ENCODE measurements around the gene NCAM1.

DNA sequence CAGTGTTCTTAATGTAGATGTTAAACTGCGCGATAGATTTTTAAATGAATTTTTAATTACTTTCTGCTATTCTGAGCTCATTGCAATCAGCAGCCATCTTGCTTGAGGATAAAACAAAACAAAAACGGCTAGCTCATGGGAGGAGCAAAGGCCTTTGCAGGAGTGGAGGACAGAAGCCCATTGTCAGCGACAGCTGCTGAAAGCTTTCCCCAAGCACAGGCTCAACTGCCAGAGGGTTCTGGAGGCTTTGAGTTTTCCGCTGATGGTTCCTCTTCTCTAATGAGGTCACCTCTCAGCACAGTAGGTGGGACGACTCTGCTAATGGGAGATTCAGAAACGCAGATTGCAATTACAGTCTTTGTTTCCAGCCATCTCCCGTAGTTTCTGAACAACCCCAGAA is 186.0 kb downstream of the NCAM1 start:
- TF ChIP-seq, protein P1, sequence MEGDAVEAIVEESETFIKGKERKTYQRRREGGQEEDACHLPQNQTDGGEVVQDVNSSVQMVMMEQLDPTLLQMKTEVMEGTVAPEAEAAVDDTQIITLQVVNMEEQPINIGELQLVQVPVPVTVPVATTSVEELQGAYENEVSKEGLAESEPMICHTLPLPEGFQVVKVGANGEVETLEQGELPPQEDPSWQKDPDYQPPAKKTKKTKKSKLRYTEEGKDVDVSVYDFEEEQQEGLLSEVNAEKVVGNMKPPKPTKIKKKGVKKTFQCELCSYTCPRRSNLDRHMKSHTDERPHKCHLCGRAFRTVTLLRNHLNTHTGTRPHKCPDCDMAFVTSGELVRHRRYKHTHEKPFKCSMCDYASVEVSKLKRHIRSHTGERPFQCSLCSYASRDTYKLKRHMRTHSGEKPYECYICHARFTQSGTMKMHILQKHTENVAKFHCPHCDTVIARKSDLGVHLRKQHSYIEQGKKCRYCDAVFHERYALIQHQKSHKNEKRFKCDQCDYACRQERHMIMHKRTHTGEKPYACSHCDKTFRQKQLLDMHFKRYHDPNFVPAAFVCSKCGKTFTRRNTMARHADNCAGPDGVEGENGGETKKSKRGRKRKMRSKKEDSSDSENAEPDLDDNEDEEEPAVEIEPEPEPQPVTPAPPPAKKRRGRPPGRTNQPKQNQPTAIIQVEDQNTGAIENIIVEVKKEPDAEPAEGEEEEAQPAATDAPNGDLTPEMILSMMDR (conservative IDR thresholded peaks at IDR 0.05), result no peak
- no peak for TF ChIP-seq EZH2 (IDR thresholded peaks at IDR 0.05; ENCODE audit: low read depth)
